H1 (cell line): Measurements from ENCODE around the gene CCDC78. TPM values are rescaled to one million over a fixed set of nuclear protein-coding genes. Genes with fewer than 3 reads are reported as not detected.

Source experiments
- CTCF ChIA-PET: fragments of 300-600 bp; sonication (Branson Sonifier 250); formaldehyde crosslinking; loops from one replicate; lab custom pipeline; 2021; ENCODE audit not compliant: partially characterized antibody; lab: Charles Lee
- POLR2A ChIA-PET: fragments of 300-600 bp; sonication (Branson Sonifier 250); formaldehyde crosslinking; loops from one replicate; lab custom pipeline; 2021; ENCODE audit warnings: inconsistent platforms; ENCODE audit not compliant: partially characterized antibody; lab: Charles Lee
- DNase-seq, 2 experiments: peaks; one replicate each; pipeline versions ENCODE4 v3.0.0 to v3.0.0-alpha.2; 2010 to 2022; ENCODE audit warnings: low spot score in 2 of 2, low read depth in 1 of 2, mixed read lengths in 1 of 2
- FAIRE-seq: peaks from 2 replicates; lab custom pipeline; 2011; peaks lifted over from hg19 to GRCh38; lab: Jason Lieb, UNC
- H2AFZ ChIP-seq: 2 replicates; pipeline ENCODE4 v1.8.1; 2012; ENCODE audit warnings: low read length, inconsistent platforms
- H2AK5ac ChIP-seq: 2 replicates; pipeline ENCODE4 v1.6.1; 2013; ENCODE audit warnings: low read depth, low read length
- H2BK120ac ChIP-seq: replicated peaks from 2 replicates; pipeline ENCODE3; 2013; ENCODE audit warnings: low read depth, low read length, inconsistent platforms
- H2BK12ac ChIP-seq: 2 replicates; pipeline ENCODE4 v1.6.1; 2013; ENCODE audit warnings: low read depth, low read length
- H2BK15ac ChIP-seq: 2 replicates; pipeline ENCODE4 v1.6.1; 2013; ENCODE audit warnings: low read length
- H2BK20ac ChIP-seq: 2 replicates; pipeline ENCODE4 v1.6.1; 2013; ENCODE audit warnings: low read length
- H2BK5ac ChIP-seq: 2 replicates; pipeline ENCODE4 v1.6.1; 2013; ENCODE audit warnings: low read depth, low read length
- H3K14ac ChIP-seq: 2 replicates; pipeline ENCODE4 v1.6.1; 2013; ENCODE audit warnings: inconsistent platforms; ENCODE audit not compliant: insufficient read length
- H3K18ac ChIP-seq: 2 replicates; pipeline ENCODE4 v1.6.1; 2013; ENCODE audit warnings: low read length; ENCODE audit errors: extremely low read depth
- H3K23ac ChIP-seq: 2 replicates; pipeline ENCODE4 v1.6.1; 2013; ENCODE audit warnings: inconsistent platforms; ENCODE audit not compliant: insufficient read length
- H3K23me2 ChIP-seq: 2 replicates; pipeline ENCODE4 v1.6.1; 2013; ENCODE audit warnings: low read depth, low read length
- H3K27ac ChIP-seq: 2 replicates; pipeline ENCODE4 v1.6.1; 2011; ENCODE audit warnings: low read depth, low read length, inconsistent platforms
- H3K27me3 ChIP-seq, 4 experiments: replicated peaks in 1 of 4; 1 replicate in 1 of 4; 2 replicates in 3 of 4; pipeline versions ENCODE4 v1.6.1 to v1.8.1; 2011 to 2013; ENCODE audit warnings: low read length in 3 of 4, mild to moderate bottlenecking in 3 of 4, inconsistent platforms in 2 of 4, mixed read lengths in 2 of 4, moderate library complexity in 1 of 4; ENCODE audit not compliant: control insufficient read depth in 3 of 4, insufficient read depth in 3 of 4; ENCODE audit errors: extremely low read depth in 1 of 4
- H3K36me3 ChIP-seq, 4 experiments: 2 replicates each; pipeline versions ENCODE4 v1.6.1 to v1.8.1; 2011 to 2013; ENCODE audit warnings: mild to moderate bottlenecking in 4 of 4, low read length in 3 of 4, moderate library complexity in 2 of 4, control low read depth in 1 of 4, inconsistent platforms in 1 of 4; ENCODE audit not compliant: insufficient read depth in 4 of 4, control insufficient read depth in 2 of 4
- H3K4ac ChIP-seq: replicated peaks from 2 replicates; pipeline ENCODE3; 2013; ENCODE audit warnings: low read length, low read depth, mixed read lengths, inconsistent platforms; ENCODE audit not compliant: insufficient read length
- H3K4me1 ChIP-seq, 4 experiments: replicated peaks in 1 of 4; 1 replicate in 1 of 4; 2 replicates in 3 of 4; pipeline versions ENCODE4 v1.6.1 to v1.8.1; 2011 to 2013; ENCODE audit warnings: low read length in 3 of 4, inconsistent platforms in 2 of 4, mixed read lengths in 1 of 4; ENCODE audit not compliant: insufficient read depth in 4 of 4, control insufficient read depth in 3 of 4
- H3K4me2 ChIP-seq, 2 experiments: 2 replicates each; pipeline versions ENCODE4 v1.6.1 to v1.8.1; 2011 to 2013; ENCODE audit warnings: low read depth in 2 of 2, low read length in 2 of 2, control low read depth in 1 of 2, inconsistent platforms in 1 of 2, mild to moderate bottlenecking in 1 of 2; ENCODE audit not compliant: insufficient read depth in 1 of 2
- H3K4me3 ChIP-seq, 4 experiments: fragments of 200-600, 300-600 bp in 1 of 4; sonication (generic), shearing (Covaris generic), sonication (Bioruptor Twin) in 1 of 4; 2 replicates each; pipeline versions ENCODE4 v1.5.1 to v1.8.1; 2011 to 2016; ENCODE audit warnings: low read length in 4 of 4, low read depth in 3 of 4, control low read depth in 2 of 4, inconsistent platforms in 2 of 4, mild to moderate bottlenecking in 2 of 4, mixed read lengths in 1 of 4, moderate library complexity in 1 of 4; ENCODE audit not compliant: insufficient read depth in 2 of 4; ENCODE audit errors: extremely low read depth in 1 of 4
- H3K56ac ChIP-seq: replicated peaks from 2 replicates; pipeline ENCODE3; 2013; ENCODE audit warnings: low read depth, mild to moderate bottlenecking, mixed read lengths, low read length, inconsistent platforms; ENCODE audit not compliant: insufficient read length
- H3K79me1 ChIP-seq: 2 replicates; pipeline ENCODE4 v1.6.1; 2013; ENCODE audit warnings: low read depth, low read length, control low read depth
- H3K79me2 ChIP-seq, 2 experiments: 2 replicates each; pipeline versions ENCODE4 v1.6.1 to v1.8.1; 2012 to 2013; ENCODE audit warnings: low read length in 2 of 2, mild to moderate bottlenecking in 2 of 2, inconsistent platforms in 1 of 2; ENCODE audit not compliant: insufficient read depth in 2 of 2, control insufficient read depth in 1 of 2
- H3K9ac ChIP-seq, 4 experiments: replicated peaks in 1 of 4; 1 replicate in 1 of 4; 2 replicates in 3 of 4; pipeline versions ENCODE4 v1.6.1 to v1.8.1; 2011 to 2013; ENCODE audit warnings: low read depth in 3 of 4, low read length in 3 of 4, control low read depth in 2 of 4, mild to moderate bottlenecking in 2 of 4, moderate library complexity in 2 of 4, inconsistent platforms in 1 of 4; ENCODE audit errors: extremely low read depth in 1 of 4
- H3K9me3 ChIP-seq, 2 experiments: 2 replicates each; pipeline versions ENCODE4 v1.6.1 to v1.8.1; 2012 to 2013; ENCODE audit warnings: mild to moderate bottlenecking in 2 of 2, moderate library complexity in 2 of 2, control low read depth in 1 of 2, inconsistent platforms in 1 of 2, low read depth in 1 of 2, low read length in 1 of 2, mixed read lengths in 1 of 2; ENCODE audit not compliant: insufficient read depth in 2 of 2
- H4K20me1 ChIP-seq, 2 experiments: replicated peaks in 1 of 2; 2 replicates each; pipeline versions ENCODE3 to v1.8.1; 2011 to 2013; ENCODE audit warnings: inconsistent platforms in 2 of 2, low read length in 2 of 2, mild to moderate bottlenecking in 1 of 2; ENCODE audit not compliant: insufficient read depth in 2 of 2, control insufficient read depth in 1 of 2
- H4K5ac ChIP-seq: 2 replicates; pipeline ENCODE4 v1.6.1; 2013; ENCODE audit warnings: low read length, low read depth, mixed read lengths, inconsistent platforms; ENCODE audit not compliant: insufficient read length
- H4K8ac ChIP-seq: 2 replicates; pipeline ENCODE4 v1.8.0; 2013; ENCODE audit warnings: mild to moderate bottlenecking, moderate library complexity, low read length, inconsistent platforms; ENCODE audit not compliant: insufficient read depth; ENCODE audit errors: extremely low read depth
- H4K91ac ChIP-seq: replicated peaks from 2 replicates; pipeline ENCODE3; 2013; ENCODE audit warnings: low read length, mixed read lengths, inconsistent platforms; ENCODE audit not compliant: insufficient read length
- BACH1 ChIP-seq: IDR thresholded peaks from 2 replicates; pipeline ENCODE4 v1.6.1; 2012; ENCODE audit warnings: low read length, improper control_type of control experiment
- BCL11A ChIP-seq, 2 experiments: IDR thresholded peaks; one replicate each; pipeline ENCODE4 v1.6.1; 2011; ENCODE audit warnings: low read depth in 2 of 2, low read length in 2 of 2, mild to moderate bottlenecking in 2 of 2
- CTCF ChIP-seq, 3 experiments: IDR thresholded peaks; 1 replicate in 2 of 3; 2 replicates in 1 of 3; pipeline versions ENCODE4 v1.5.1 to v1.6.1; 2011; ENCODE audit warnings: low read length in 3 of 3, mild to moderate bottlenecking in 3 of 3, inconsistent platforms in 2 of 3, low read depth in 1 of 3, moderate library complexity in 1 of 3; ENCODE audit not compliant: insufficient read depth in 1 of 3; ENCODE audit errors: control extremely low read depth in 1 of 3
- HDAC2 ChIP-seq, 2 experiments: fragments of 300-600 bp in 1 of 2; sonication (generic) in 1 of 2; IDR thresholded peaks; 2 replicates each; pipeline ENCODE4 v1.6.1; 2011 to 2012; ENCODE audit warnings: low read depth in 2 of 2, low read length in 2 of 2, mild to moderate bottlenecking in 2 of 2, moderate library complexity in 2 of 2, borderline replicate concordance in 1 of 2, inconsistent platforms in 1 of 2
- JUN ChIP-seq: IDR thresholded peaks from 2 replicates; pipeline ENCODE4 v1.6.1; 2011; ENCODE audit warnings: low read depth, mild to moderate bottlenecking, improper control_type of control experiment, low read length
- POU5F1 ChIP-seq: IDR thresholded peaks from 2 replicates; pipeline ENCODE4 v1.6.1; 2011; ENCODE audit warnings: low read depth, mild to moderate bottlenecking, low read length, moderate library complexity
- RNF2 ChIP-seq: fragments of 200-900, 300-1000 bp; sonication (generic); IDR thresholded peaks from 2 replicates; pipeline ENCODE4 v1.7.1; 2016; ENCODE audit warnings: borderline replicate concordance, low read depth, mild to moderate bottlenecking, antibody characterized with exemption, low read length; ENCODE audit not compliant: poor library complexity, severe bottlenecking; ENCODE audit errors: missing control alignments
- SIN3A ChIP-seq, 2 experiments: IDR thresholded peaks in 1 of 2; conservative IDR thresholded peaks in 1 of 2; 2 replicates each; pipeline ENCODE4 v1.6.1; 2011 to 2012; ENCODE audit warnings: low read length in 2 of 2, improper control_type of control experiment in 1 of 2, low read depth in 1 of 2, mild to moderate bottlenecking in 1 of 2
- SIX5 ChIP-seq: IDR thresholded peaks from 2 replicates; pipeline ENCODE4 v1.6.1; 2011; ENCODE audit warnings: mild to moderate bottlenecking, low read depth, low read length
- WGBS, 2 experiments: shearing (Covaris generic) in 1 of 2; methylation state at CpG; one replicate each; pipeline versions ENCODE4 v1.1.6 to v1.1.7; 2013 to 2015; ENCODE audit warnings: low lambda C conversion rate in 2 of 2, mixed read lengths in 2 of 2, inconsistent platforms in 1 of 2, low coverage in 1 of 2, missing lambda C conversion rate in 1 of 2; ENCODE audit not compliant: insufficient replicate concordance in 2 of 2, insufficient coverage in 1 of 2, insufficient read length in 1 of 2; ENCODE audit errors: extremely low coverage in 1 of 2, missing lambda C conversion rate in 1 of 2; 5-methylcytosine and 5-hydroxymethylcytosine counted together
- polyA plus RNA-seq, 7 experiments: library from polyadenylated mRNA; depleted of rRNA in 3 of 7; stranded (reverse) in 5 of 7; unstranded in 2 of 7; fragments of >200 nt in 5 of 7; fragments of 200-250 nt in 2 of 7; gene quantifications; 1 replicate in 5 of 7; 2 replicates in 1 of 7; 4 replicates in 1 of 7; pipeline versions ENCODE4 v1.2.1 to v1.2.3, GENCODE V29; 2011 to 2013; ENCODE audit warnings: missing spikeins in 2 of 7, mixed read lengths in 2 of 7
- total RNA-seq: library from RNA; stranded (reverse); fragmentation: NEBNext Ultra II Directional; extraction: Animal tissue kit (Norgen Biotek cat#: 25700); gene quantifications from 2 replicates; pipeline ENCODE4 v1.2.1, GENCODE V29; 2021

Gene CCDC78
- total and polyA plus RNA-seq, 2 of the 8 experiments (the other 6 are each of a cell fraction or from before 2014, with no cell fraction given) = 7.1 to 8.5 TPM

GRCh38 chr16:769184-769784, 43.0 kb upstream of the CCDC78 start:
- no peak overlapping the region; the same call in 1 of the 2 replicates for H3K18ac ChIP-seq
- POLR2A ChIA-PET = interaction anchor here (1.0 to 2.3 kb wide), 4 partner anchors 10 to 49 kb away, joined by 3 to 7 read pairs (median 4); partner anchors contain the start of gene ANTKMT
- FAIRE-seq = no peak
- WGBS, 2 experiments = 64% methylated on average over 11 of the region's 20 CpGs; no CpG with 5 or more reads in 1 of the 2 experiments
- H3K79me2 ChIP-seq = no peaks in the 10 kb centered on the region
- no peak overlapping the region for H2AK5ac ChIP-seq
- H4K20me1 ChIP-seq = no peaks in the 10 kb centered on the region
- no peak overlapping the region for H3K4ac ChIP-seq
- no peak overlapping the region for H3K9ac ChIP-seq
- no peak for DNase-seq
- no peak overlapping the region for H3K27ac ChIP-seq
- H4K8ac ChIP-seq = peak overlapping the region; percentile 2; the same call in 1 of the 2 replicates
- H3K4me3 ChIP-seq = 0 out of 8 replicates have a peak overlapping the region, but pooled peaks of 1 of the 4 experiments have one; percentile 19
- no peak overlapping the region for H2AFZ ChIP-seq
- H3K14ac ChIP-seq = no peak overlapping the region
- H2BK5ac ChIP-seq = no peak overlapping the region
- peak overlapping the region; percentile 46; the same call in 1 of the 2 replicates for H2BK15ac ChIP-seq
- CTCF ChIA-PET = interaction anchor here (0.6 to 1.3 kb wide), 5 partner anchors 19 to 61 kb away, joined by 3 to 5 read pairs (median 3); partner anchors contain the start of gene CIAO3
- no peak overlapping the region for H2BK12ac ChIP-seq
- H3K23me2 ChIP-seq = no peaks in the 10 kb centered on the region; the same call in 1 of the 2 replicates
- no peak overlapping the region for H3K4me2 ChIP-seq
- peak overlapping the region; percentile 89 for H4K91ac ChIP-seq
- peaks cover 0 to 8% (median 6%) of the 10 kb centered on the region in 4 experiments; a peak in 5 of 7 replicates for H3K4me1 ChIP-seq
- H3K27me3 ChIP-seq = no peaks in the 10 kb centered on the region
- no peaks in the 10 kb centered on the region for H3K36me3 ChIP-seq
- no peak overlapping the region for H4K5ac ChIP-seq
- no peak overlapping the region for H2BK120ac ChIP-seq
- no peaks in the 10 kb centered on the region for H3K79me1 ChIP-seq
- no peak overlapping the region for H2BK20ac ChIP-seq
- H3K56ac ChIP-seq = no peak overlapping the region
- no peaks in the 10 kb centered on the region for H3K9me3 ChIP-seq
- H3K23ac ChIP-seq = no peak overlapping the region
- TF ChIP-seq BCL11A (IDR thresholded peaks at IDR 0.05; ENCODE audit: low read depth in 2 of 2, low read length in 2 of 2) (no peak), HDAC2 (IDR thresholded peaks at IDR 0.05; ENCODE audit: borderline replicate concordance in 1 of 2, low read depth in 2 of 2, low read length in 2 of 2) (no peak), SIN3A (conservative IDR thresholded peaks at IDR 0.05 in 1 of 2, IDR thresholded peaks at IDR 0.05 in 1 of 2; ENCODE audit: low read depth in 1 of 2, low read length in 2 of 2) (no peak), BACH1 (no peak), CTCF (IDR thresholded peaks at IDR 0.05; ENCODE audit: control extremely low read depth in 1 of 3, insufficient read depth in 1 of 3, low read depth in 1 of 3, low read length in 3 of 3) (no peak), SIX5 (no peak), JUN (no peak), RNF2 (no peak), POU5F1 (no peak)
